Right lobe of liver (tissue), 4 donors: Measurements from ENCODE around the gene OR9Q1.

Experiments
- CTCF ChIP-seq, 4 donors: fragments of 200-600 bp in 3 of 4; fragments of 450-650 bp in 1 of 4; IDR thresholded peaks; one replicate each; pipeline versions ENCODE4 v1.5.1 to v1.8.0; 2016 to 2022; ENCODE audit warnings: antibody characterized with exemption in 4 of 4, mild to moderate bottlenecking in 2 of 4
- POLR2A ChIP-seq: fragments of 450-650 bp; IDR thresholded peaks from one replicate; pipeline ENCODE4 v1.6.1; 2017; ENCODE audit warnings: antibody characterized with exemption, mild to moderate bottlenecking
- donor health status: DM: no; HTN: no; CAD: no.
- donor health status: DM: no; HTN: no; CAD: no.
- donor health status: DM: no; HTN: yes; CAD: no.

GRCh38 chr11:58133309-58134076, 109.8 kb downstream of the OR9Q1 start:
- TF ChIP-seq CTCF (IDR thresholded peaks at IDR 0.05) (no peak), POLR2A (no peak)
